Peyer's patch (tissue), 4 donors: ENCODE measurements around the gene GCLC.

Source experiments
- CTCF ChIP-seq, 6 experiments: fragments of 450-650 bp in 4 of 6; fragments of 200-600 bp in 2 of 6; sonication (generic) in 1 of 6; IDR thresholded peaks; one replicate each; pipeline ENCODE4 v1.5.1; 2017 to 2019; ENCODE audit warnings: antibody characterized with exemption in 6 of 6, mild to moderate bottlenecking in 3 of 6, moderate library complexity in 1 of 6
- POLR2A ChIP-seq, 2 donors: fragments of 450-650 bp; IDR thresholded peaks; one replicate each; pipeline ENCODE4 v1.5.1; 2017; ENCODE audit warnings: antibody characterized with exemption in 2 of 2, mild to moderate bottlenecking in 2 of 2, moderate library complexity in 2 of 2

GRCh38 chr6:53529324-53530036 is 15.4 kb downstream of the GCLC start:
- TF ChIP-seq POLR2A (IDR thresholded peaks at IDR 0.05) (no peak), CTCF (IDR thresholded peaks at IDR 0.05) (no peak)
